HepG2 (cell line): ENCODE data around the gene PKD2L2. TPM values are rescaled to one million over a fixed set of nuclear protein-coding genes. Genes with fewer than 3 reads are reported as not detected.

Source experiments
- ASH2L ChIP-seq: fragments of 300-600, 200-600 bp; sonication (generic); IDR thresholded peaks from 2 replicates; pipeline ENCODE4 v1.7.0; 2017; ENCODE audit warnings: low read depth, mild to moderate bottlenecking, moderate library complexity, mixed read lengths, low read length; ENCODE audit not compliant: insufficient read length
- CHCHD3 ChIP-seq: sonication (generic); formaldehyde crosslinking; IDR thresholded peaks from 2 replicates; pipeline ENCODE4 v1.8.0; 2022; ENCODE audit warnings: mild to moderate bottlenecking, missing genetic modification reagents, moderate library complexity
- FOXA3 ChIP-seq: IDR thresholded peaks from 2 replicates; pipeline ENCODE4 v1.6.1; 2016; ENCODE audit warnings: missing genetic modification reagents, missing compliant biosample characterization
- IRX3 ChIP-seq: sonication (generic); formaldehyde crosslinking; IDR thresholded peaks from 2 replicates; pipeline ENCODE4 v1.8.1; 2023; ENCODE audit warnings: mild to moderate bottlenecking, low read depth, missing genetic modification reagents, borderline replicate concordance
- KDM2A ChIP-seq: sonication (generic); formaldehyde crosslinking; IDR thresholded peaks from 2 replicates; pipeline ENCODE4 v1.4.0; 2020; ENCODE audit warnings: low read depth, missing genetic modification reagents, borderline replicate concordance
- MTA3 ChIP-seq: sonication (generic); formaldehyde crosslinking; IDR thresholded peaks from 2 replicates; pipeline ENCODE4 v1.4.0; 2020; ENCODE audit warnings: missing genetic modification reagents
- NR2F2 ChIP-seq: IDR thresholded peaks from 2 replicates; pipeline ENCODE4 v1.6.1; 2012; ENCODE audit warnings: low read depth, inconsistent platforms, borderline replicate concordance
- SALL1 ChIP-seq: sonication (generic); formaldehyde crosslinking; IDR thresholded peaks from 2 replicates; pipeline ENCODE4 v1.8.0; 2022; ENCODE audit warnings: mild to moderate bottlenecking, missing genetic modification reagents
- SOX5 ChIP-seq: IDR thresholded peaks from 2 replicates; pipeline ENCODE4 v1.6.1; 2016; ENCODE audit warnings: borderline replicate concordance
- TARDBP ChIP-seq: sonication (generic); formaldehyde crosslinking; IDR thresholded peaks from 2 replicates; pipeline ENCODE4 v1.8.0; 2022; ENCODE audit warnings: mild to moderate bottlenecking, missing genetic modification reagents
- ZFP36L2 ChIP-seq: sonication (generic); formaldehyde crosslinking; IDR thresholded peaks from 2 replicates; pipeline ENCODE4 v1.4.0; 2020; ENCODE audit warnings: missing genetic modification reagents
- ZMYM3 ChIP-seq: sonication (generic); formaldehyde crosslinking; IDR thresholded peaks from 2 replicates; pipeline ENCODE4 v1.5.1; 2020; ENCODE audit warnings: mild to moderate bottlenecking, missing genetic modification reagents
- ZNF232 ChIP-seq: sonication (generic); formaldehyde crosslinking; IDR thresholded peaks from 2 replicates; pipeline ENCODE4 v1.4.0; 2020; ENCODE audit warnings: missing genetic modification reagents, borderline replicate concordance
- ZNF30 ChIP-seq: sonication (generic); formaldehyde crosslinking; IDR thresholded peaks from 2 replicates; pipeline ENCODE4 v1.5.0; 2020; ENCODE audit warnings: mild to moderate bottlenecking, missing genetic modification reagents
- ZNF510 ChIP-seq: sonication (generic); formaldehyde crosslinking; IDR thresholded peaks from 2 replicates; pipeline ENCODE4 v1.4.0; 2020; ENCODE audit warnings: low read depth, mild to moderate bottlenecking, missing genetic modification reagents
- ZNF724P ChIP-seq: sonication (generic); formaldehyde crosslinking; IDR thresholded peaks from 2 replicates; pipeline ENCODE4 v1.8.0; 2022; ENCODE audit warnings: missing genetic modification reagents, borderline replicate concordance
- ZNF790 ChIP-seq: sonication (generic); formaldehyde crosslinking; IDR thresholded peaks from 2 replicates; pipeline ENCODE4 v1.8.0; 2022; ENCODE audit warnings: missing genetic modification reagents, mild to moderate bottlenecking, borderline replicate concordance
- polyA plus RNA-seq, 8 experiments: library from polyadenylated mRNA; depleted of rRNA in 3 of 8; stranded (reverse) in 7 of 8; unstranded in 1 of 8; fragments of >200 nt; fragmentation: Illumina TruSeq in 4 of 8; extraction: Trizol in 4 of 8; gene quantifications; 2 replicates each; pipeline versions ENCODE4 v1.2.1 to v1.2.3, GENCODE V29; 2011 to 2016; ENCODE audit warnings: low read depth in 4 of 8, missing spikeins in 1 of 8, mixed read lengths in 1 of 8; ENCODE audit not compliant: insufficient read depth in 1 of 8
- total RNA-seq, 5 experiments: library from RNA; depleted of rRNA; stranded (reverse); fragments of >200 nt; fragmentation: Illumina TruSeq; extraction: Trizol; gene quantifications; 2 replicates each; pipeline ENCODE4 v1.2.3, GENCODE V29; 2016; ENCODE audit warnings: low read depth in 1 of 5
- TF ChIP-seq, protein P1 (sequence below): sonication (generic); formaldehyde crosslinking; IDR thresholded peaks from 2 replicates; pipeline ENCODE4 v1.4.0; 2020; ENCODE audit warnings: missing genetic modification reagents
- TF ChIP-seq, protein P2 (sequence below): sonication (generic); formaldehyde crosslinking; IDR thresholded peaks from 2 replicates; pipeline ENCODE4 v1.8.1; 2023; ENCODE audit warnings: missing genetic modification reagents, mild to moderate bottlenecking, borderline replicate concordance
- TF ChIP-seq, protein P3 (sequence below): sonication (generic); formaldehyde crosslinking; IDR thresholded peaks from 2 replicates; pipeline ENCODE4 v1.4.0; 2020; ENCODE audit warnings: missing genetic modification reagents, borderline replicate concordance
- TF ChIP-seq, protein P4 (sequence below): IDR thresholded peaks from 2 replicates; pipeline ENCODE4 v1.6.1; 2016; ENCODE audit warnings: mild to moderate bottlenecking

Gene PKD2L2
- total and polyA plus RNA-seq, 2 of the 13 experiments (the other 11 are each of a cell fraction or from before 2014, with no cell fraction given), result not detected

DNA sequence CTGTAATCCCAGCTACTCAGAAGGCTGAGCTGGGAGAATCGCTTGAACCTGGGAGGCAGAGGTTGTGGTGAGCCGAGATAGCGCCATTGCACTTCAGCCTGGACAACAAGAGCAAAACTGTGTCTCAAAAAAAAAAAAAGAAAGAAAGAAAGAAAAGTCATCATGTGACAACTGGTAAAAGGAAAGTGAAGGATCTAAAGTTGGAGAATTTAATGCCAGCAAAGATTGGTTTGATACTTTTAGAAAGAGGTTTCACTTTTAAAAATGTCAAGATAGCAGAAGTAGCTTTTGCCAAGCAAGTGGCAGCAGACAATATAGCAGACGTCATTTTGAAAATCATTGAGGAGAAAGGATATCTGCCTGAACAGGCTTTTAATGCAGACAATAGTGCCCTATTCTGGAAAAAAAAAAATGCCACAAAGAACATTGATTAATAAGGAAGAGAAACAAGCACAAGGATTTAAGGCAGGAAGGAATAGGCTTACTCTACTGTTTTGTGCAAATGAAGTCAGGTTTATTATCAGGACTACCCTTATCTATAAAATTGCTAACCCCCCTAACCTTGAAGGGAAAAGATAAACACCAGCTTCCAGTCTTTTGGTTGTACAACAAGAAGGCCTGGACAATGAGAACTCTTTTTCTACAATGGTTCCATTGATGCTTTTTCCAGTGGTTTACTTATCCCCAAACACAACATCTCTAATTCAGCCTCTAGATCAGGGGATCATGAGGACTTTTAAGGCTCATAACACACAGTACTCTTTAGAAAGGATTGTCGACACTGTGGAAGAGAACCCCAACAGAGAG is 12.0 kb downstream of the PKD2L2 start (continued):
- TF ChIP-seq SOX5 (CRISPR knock-in tag) (peak; percentile 82), ZNF30 (CRISPR knock-in tag) (no peak), CHCHD3 (CRISPR knock-in tag) (no peak), ZNF232 (no peak), MTA3 (CRISPR knock-in tag) (no peak), TARDBP (no peak), KDM2A (CRISPR knock-in tag) (no peak), NR2F2 (peak; percentile 43; the same call in 1 of the 2 replicates), ZMYM3 (CRISPR knock-in tag) (no peak), ZNF510 (no peak), ZFP36L2 (CRISPR knock-in tag) (no peak), SALL1 (CRISPR knock-in tag) (peak; percentile 20; the same call in 1 of the 2 replicates), ZNF724P (CRISPR knock-in tag) (no peak), ZNF790 (no peak), IRX3 (CRISPR knock-in tag) (no peak), ASH2L (no peak), FOXA3 (peak; percentile 57; the same call in 1 of the 2 replicates)
- TF ChIP-seq, protein P1, sequence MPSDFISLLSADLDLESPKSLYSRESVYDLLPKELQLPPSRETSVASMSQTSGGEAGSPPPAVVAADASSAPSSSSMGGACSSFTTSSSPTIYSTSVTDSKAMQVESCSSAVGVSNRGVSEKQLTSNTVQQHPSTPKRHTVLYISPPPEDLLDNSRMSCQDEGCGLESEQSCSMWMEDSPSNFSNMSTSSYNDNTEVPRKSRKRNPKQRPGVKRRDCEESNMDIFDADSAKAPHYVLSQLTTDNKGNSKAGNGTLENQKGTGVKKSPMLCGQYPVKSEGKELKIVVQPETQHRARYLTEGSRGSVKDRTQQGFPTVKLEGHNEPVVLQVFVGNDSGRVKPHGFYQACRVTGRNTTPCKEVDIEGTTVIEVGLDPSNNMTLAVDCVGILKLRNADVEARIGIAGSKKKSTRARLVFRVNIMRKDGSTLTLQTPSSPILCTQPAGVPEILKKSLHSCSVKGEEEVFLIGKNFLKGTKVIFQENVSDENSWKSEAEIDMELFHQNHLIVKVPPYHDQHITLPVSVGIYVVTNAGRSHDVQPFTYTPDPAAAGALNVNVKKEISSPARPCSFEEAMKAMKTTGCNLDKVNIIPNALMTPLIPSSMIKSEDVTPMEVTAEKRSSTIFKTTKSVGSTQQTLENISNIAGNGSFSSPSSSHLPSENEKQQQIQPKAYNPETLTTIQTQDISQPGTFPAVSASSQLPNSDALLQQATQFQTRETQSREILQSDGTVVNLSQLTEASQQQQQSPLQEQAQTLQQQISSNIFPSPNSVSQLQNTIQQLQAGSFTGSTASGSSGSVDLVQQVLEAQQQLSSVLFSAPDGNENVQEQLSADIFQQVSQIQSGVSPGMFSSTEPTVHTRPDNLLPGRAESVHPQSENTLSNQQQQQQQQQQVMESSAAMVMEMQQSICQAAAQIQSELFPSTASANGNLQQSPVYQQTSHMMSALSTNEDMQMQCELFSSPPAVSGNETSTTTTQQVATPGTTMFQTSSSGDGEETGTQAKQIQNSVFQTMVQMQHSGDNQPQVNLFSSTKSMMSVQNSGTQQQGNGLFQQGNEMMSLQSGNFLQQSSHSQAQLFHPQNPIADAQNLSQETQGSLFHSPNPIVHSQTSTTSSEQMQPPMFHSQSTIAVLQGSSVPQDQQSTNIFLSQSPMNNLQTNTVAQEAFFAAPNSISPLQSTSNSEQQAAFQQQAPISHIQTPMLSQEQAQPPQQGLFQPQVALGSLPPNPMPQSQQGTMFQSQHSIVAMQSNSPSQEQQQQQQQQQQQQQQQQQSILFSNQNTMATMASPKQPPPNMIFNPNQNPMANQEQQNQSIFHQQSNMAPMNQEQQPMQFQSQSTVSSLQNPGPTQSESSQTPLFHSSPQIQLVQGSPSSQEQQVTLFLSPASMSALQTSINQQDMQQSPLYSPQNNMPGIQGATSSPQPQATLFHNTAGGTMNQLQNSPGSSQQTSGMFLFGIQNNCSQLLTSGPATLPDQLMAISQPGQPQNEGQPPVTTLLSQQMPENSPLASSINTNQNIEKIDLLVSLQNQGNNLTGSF (CRISPR knock-in tag), result no peak
- TF ChIP-seq, protein P2, sequence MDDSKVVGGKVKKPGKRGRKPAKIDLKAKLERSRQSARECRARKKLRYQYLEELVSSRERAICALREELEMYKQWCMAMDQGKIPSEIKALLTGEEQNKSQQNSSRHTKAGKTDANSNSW, result no peak
- TF ChIP-seq, protein P3, sequence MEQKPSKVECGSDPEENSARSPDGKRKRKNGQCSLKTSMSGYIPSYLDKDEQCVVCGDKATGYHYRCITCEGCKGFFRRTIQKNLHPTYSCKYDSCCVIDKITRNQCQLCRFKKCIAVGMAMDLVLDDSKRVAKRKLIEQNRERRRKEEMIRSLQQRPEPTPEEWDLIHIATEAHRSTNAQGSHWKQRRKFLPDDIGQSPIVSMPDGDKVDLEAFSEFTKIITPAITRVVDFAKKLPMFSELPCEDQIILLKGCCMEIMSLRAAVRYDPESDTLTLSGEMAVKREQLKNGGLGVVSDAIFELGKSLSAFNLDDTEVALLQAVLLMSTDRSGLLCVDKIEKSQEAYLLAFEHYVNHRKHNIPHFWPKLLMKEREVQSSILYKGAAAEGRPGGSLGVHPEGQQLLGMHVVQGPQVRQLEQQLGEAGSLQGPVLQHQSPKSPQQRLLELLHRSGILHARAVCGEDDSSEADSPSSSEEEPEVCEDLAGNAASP, result 0 out of 2 replicates have a peak, but pooled peaks have one; percentile 12
- TF ChIP-seq, protein P4, sequence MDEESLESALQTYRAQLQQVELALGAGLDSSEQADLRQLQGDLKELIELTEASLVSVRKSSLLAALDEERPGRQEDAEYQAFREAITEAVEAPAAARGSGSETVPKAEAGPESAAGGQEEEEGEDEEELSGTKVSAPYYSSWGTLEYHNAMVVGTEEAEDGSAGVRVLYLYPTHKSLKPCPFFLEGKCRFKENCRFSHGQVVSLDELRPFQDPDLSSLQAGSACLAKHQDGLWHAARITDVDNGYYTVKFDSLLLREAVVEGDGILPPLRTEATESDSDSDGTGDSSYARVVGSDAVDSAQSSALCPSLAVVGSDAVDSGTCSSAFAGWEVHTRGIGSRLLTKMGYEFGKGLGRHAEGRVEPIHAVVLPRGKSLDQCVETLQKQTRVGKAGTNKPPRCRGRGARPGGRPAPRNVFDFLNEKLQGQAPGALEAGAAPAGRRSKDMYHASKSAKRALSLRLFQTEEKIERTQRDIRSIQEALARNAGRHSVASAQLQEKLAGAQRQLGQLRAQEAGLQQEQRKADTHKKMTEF, result no peak
